Muscle layer of colon (tissue), 2 donors: ENCODE measurements around the gene IL18RAP.

ENCODE experiments used
- H3K27ac ChIP-seq: one replicate; pipeline ENCODE4 v1.7.0; 2013; ENCODE audit warnings: low read depth, mild to moderate bottlenecking, low read length, moderate library complexity
- H3K27me3 ChIP-seq, 2 donors: one replicate each; pipeline ENCODE4 v1.7.0; 2013; ENCODE audit warnings: low read length in 2 of 2, mild to moderate bottlenecking in 2 of 2; ENCODE audit not compliant: insufficient read depth in 2 of 2, control insufficient read depth in 1 of 2
- H3K36me3 ChIP-seq: one replicate; pipeline ENCODE4 v1.7.0; 2013; ENCODE audit warnings: mild to moderate bottlenecking, low read length; ENCODE audit not compliant: insufficient read depth
- H3K4me1 ChIP-seq: one replicate; pipeline ENCODE4 v1.7.0; 2013; ENCODE audit warnings: mild to moderate bottlenecking, low read length; ENCODE audit not compliant: insufficient read depth
- H3K4me3 ChIP-seq, 2 donors: one replicate each; pipeline ENCODE4 v1.7.0; 2013; ENCODE audit warnings: low read length in 2 of 2, low read depth in 1 of 2, mild to moderate bottlenecking in 1 of 2, moderate library complexity in 1 of 2
- H3K9ac ChIP-seq: one replicate; pipeline ENCODE4 v1.7.0; 2013; ENCODE audit warnings: low read length
- H3K9me3 ChIP-seq: one replicate; pipeline ENCODE4 v1.7.0; 2013; ENCODE audit warnings: mild to moderate bottlenecking, low read length
- donor health status: abdominal sarcoma.
- donor health status: Adenocarcinoma of cecum.

IL18RAP gene

DNA sequence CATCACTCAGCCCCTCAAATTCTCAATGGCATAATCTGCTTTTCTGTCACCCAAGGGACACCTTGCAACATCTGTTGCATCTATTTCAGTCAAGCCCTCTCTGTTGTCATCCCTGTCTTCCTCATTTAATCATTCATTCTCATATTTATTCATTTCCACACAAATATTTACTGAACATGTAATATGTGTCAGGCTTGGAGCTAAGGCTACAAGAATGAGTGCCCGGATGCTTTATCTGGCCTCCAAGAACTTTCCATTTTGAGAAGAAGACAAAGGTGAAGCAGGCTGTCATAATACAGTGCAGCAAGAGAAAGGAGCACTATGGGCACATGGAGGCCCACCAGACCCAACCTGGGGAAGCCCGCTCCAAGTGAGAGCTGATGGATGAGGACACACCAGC, 15.6 kb downstream of the IL18RAP start:
- Histone ChIP-seq H3K36me3 (no peaks in the 10 kb centered on the region), H3K27ac (no peak overlapping the region), H3K4me3 (no peak overlapping the region), H3K4me1 (no peaks in the 10 kb centered on the region), H3K27me3 (no peaks in the 10 kb centered on the region), H3K9me3 (no peaks in the 10 kb centered on the region), H3K9ac (no peak overlapping the region)

DNA sequence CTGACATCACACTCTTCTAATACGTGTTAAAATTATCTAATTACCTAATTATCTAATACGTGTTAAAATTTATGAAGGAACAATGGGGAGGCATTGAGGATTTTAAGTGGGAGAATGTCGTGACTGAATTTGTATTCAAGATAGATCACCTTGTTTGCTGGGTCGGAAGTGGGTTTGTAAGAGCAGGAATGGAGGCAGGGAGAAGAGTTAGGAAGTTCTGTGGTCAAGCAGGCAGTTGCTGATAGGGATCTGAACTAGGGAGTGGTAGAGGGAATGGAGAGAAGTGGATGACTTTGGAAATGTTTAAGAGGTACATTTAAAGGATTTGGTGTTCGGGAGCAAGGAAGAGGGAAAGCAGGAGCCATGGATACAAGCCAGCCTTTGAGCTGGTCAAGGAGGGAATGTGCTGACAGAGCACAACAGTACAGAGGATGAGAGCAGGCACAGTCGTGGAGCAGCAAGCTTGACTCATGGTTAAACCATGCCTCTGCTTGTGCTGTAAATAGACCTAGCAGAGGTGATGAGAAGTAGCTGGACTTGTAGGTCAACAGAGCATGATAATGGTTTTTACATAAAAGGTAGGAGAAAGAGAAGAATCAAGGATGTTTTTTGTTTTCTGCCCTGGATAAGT, 16.2 kb downstream of the IL18RAP start:
- Histone ChIP-seq H3K9ac (no peak overlapping the region), H3K27me3 (no peaks in the 10 kb centered on the region), H3K4me3 (no peak overlapping the region), H3K4me1 (no peaks in the 10 kb centered on the region), H3K36me3 (no peaks in the 10 kb centered on the region), H3K27ac (no peak overlapping the region), H3K9me3 (no peaks in the 10 kb centered on the region)

DNA sequence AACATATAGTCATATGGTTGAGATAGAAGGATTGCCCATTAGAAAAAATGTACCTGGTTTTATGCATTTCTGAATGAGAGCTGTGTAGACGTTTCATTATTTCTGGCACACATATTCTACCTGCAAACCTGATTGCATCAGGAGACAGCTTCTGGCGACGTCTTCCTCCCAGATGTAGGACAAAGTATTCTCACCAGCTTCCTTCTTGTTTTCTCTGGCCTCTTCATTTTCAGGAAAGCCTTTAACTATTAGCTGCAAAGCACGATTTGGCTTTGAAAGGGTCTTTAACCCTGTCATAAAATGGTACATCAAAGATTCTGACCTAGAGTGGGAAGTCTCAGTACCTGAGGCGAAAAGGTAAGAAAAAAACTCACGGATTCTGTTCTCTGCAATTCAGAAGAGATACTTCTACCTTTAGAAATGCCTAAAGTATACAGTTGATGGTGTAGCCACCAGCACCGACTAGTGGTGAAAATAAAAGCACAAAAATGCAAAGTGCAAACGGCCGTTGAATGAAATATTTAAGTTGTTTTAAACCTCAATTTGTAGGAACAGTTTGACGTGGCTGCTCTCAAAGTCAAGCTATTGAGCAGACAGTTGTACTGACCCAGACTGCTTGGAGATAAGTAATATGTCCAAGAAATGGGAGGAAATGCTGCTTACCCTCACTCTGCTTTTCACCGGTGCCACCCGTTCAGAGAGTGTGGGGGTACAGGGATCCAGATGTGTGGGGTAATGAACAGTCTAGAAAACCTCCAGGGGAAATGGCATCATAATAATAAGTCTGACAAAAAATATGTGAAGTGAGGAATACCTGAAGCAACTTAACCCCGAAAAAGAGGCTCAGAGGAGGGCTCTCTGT, 20.2 kb downstream of the IL18RAP start:
- no peak overlapping the region for H3K4me3 ChIP-seq
- no peak overlapping the region for H3K27ac ChIP-seq
- H3K36me3 ChIP-seq = no peaks in the 10 kb centered on the region
- no peaks in the 10 kb centered on the region for H3K9me3 ChIP-seq
- H3K4me1 ChIP-seq = no peaks in the 10 kb centered on the region
- no peaks in the 10 kb centered on the region for H3K27me3 ChIP-seq
- H3K9ac ChIP-seq = no peak overlapping the region

DNA sequence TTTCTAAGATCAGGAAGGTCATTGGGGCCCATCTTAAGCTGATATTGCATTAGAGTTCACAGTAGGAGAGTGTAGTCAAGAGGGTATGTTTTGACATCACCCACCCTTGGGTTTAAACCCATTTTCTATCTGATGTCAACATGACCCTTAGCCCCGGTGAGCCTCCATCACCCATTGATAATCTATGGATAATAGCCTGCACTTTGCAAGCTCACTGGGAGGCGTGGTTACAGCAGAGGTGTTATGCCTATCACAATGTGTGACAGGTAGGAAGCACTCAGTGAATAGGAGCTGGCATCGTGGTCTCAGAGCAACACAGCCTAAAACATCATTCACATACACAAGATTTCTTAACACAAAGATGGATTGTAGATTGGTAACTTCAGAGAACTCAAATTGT, 21.3 kb downstream of the IL18RAP start:
- H3K9me3 ChIP-seq = no peaks in the 10 kb centered on the region
- H3K36me3 ChIP-seq = no peaks in the 10 kb centered on the region
- no peak overlapping the region for H3K4me3 ChIP-seq
- H3K27ac ChIP-seq = no peak overlapping the region
- H3K9ac ChIP-seq = no peak overlapping the region
- no peaks in the 10 kb centered on the region for H3K4me1 ChIP-seq
- no peaks in the 10 kb centered on the region for H3K27me3 ChIP-seq

DNA sequence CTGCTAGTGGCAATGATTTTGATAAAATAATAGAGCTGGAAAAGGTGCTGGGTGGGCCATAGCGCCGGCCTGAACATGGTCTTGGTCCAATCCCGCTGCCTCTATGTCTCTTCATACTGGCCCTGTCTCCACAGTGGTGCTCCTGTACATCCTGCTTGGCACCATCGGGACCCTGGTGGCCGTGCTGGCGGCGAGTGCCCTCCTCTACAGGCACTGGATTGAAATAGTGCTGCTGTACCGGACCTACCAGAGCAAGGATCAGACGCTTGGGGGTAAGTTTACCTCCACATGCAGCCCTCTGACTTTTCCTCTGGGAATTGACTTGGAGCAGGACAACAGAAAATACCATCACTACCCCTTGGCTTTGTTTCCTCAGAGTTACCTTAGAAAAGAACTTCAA, 24.0 kb downstream of the IL18RAP start:
- no peak overlapping the region for H3K27ac ChIP-seq
- no peaks in the 10 kb centered on the region for H3K27me3 ChIP-seq
- H3K4me1 ChIP-seq = no peaks in the 10 kb centered on the region
- H3K9me3 ChIP-seq = no peaks in the 10 kb centered on the region
- no peak overlapping the region for H3K4me3 ChIP-seq
- no peaks in the 10 kb centered on the region for H3K36me3 ChIP-seq
- no peak overlapping the region for H3K9ac ChIP-seq

DNA sequence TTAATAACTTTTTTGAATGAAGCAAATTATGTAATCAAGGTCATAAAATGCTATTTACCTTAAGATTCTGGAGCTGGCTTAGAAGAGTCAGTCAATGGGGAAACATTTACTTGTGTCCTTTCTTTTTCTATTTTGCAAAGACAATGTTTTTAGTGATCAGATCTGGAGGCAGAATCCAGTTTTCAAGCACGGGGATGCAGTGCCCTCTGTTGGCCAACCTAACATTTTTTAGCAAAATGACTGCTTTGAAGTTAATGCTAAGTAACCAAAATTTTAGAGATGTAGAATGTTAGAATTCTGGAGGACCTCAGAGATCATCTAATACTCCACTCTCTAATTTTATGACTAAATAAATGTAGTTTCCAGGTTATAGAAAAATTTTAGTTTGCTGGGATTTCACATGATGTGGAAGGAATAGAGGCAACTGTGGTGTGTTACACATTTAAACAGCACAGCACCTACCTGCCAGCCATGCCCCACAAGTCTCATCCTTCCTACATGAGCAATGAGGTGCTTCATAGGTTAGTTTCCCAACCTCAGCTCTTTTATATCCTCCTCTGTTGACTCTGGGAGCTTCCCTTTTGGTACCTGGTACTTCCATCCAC, 26.5 kb downstream of the IL18RAP start:
- Histone ChIP-seq H3K36me3 (no peaks in the 10 kb centered on the region), H3K9me3 (no peaks in the 10 kb centered on the region), H3K4me1 (no peaks in the 10 kb centered on the region), H3K9ac (no peak overlapping the region), H3K4me3 (no peak overlapping the region), H3K27me3 (no peaks in the 10 kb centered on the region), H3K27ac (no peak overlapping the region)

DNA sequence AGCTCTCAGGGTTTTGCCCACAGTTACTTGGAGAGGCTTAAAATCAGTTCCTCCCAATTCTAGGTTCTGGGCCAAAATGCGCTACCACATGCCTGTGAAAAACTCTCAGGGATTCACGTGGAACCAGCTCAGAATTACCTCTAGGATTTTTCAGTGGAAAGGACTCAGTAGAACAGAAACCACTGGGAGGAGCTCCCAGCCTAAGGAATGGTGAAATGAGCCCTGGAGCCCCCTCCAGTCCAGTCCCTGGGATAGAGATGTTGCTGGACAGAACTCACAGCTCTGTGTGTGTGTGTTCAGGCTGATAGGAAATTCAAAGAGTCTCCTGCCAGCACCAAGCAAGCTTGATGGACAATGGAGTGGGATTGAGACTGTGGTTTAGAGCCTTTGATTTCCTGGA, 29.0 kb downstream of the IL18RAP start:
- Histone ChIP-seq H3K4me3 (no peak overlapping the region), H3K9ac (no peak overlapping the region), H3K27ac (no peak overlapping the region), H3K27me3 (no peaks in the 10 kb centered on the region), H3K9me3 (no peaks in the 10 kb centered on the region), H3K36me3 (no peaks in the 10 kb centered on the region), H3K4me1 (no peaks in the 10 kb centered on the region)

DNA sequence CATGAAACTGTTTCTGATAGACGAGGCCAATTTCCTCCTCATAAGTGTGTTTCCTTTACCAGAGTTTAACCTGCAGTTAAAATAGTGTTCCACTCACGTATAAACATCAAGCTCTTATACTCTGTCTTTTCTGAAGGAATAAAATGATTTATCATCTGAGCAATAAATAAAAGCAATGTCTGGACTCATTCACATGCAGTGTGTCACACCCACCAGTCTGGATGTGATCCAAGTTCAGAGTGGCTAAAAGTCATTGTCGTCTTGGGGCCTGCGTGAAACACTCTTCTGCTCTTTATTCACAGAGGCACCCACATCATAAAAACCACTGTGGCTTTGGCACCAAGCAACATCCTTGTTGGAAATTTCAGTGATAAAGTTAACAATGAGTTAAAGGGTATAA, 30.5 kb downstream of the IL18RAP start:
- H3K4me3 ChIP-seq = no peak overlapping the region
- no peaks in the 10 kb centered on the region for H3K9me3 ChIP-seq
- no peak overlapping the region for H3K27ac ChIP-seq
- no peaks in the 10 kb centered on the region for H3K27me3 ChIP-seq
- H3K4me1 ChIP-seq = no peaks in the 10 kb centered on the region
- no peaks in the 10 kb centered on the region for H3K36me3 ChIP-seq
- H3K9ac ChIP-seq = no peak overlapping the region

DNA sequence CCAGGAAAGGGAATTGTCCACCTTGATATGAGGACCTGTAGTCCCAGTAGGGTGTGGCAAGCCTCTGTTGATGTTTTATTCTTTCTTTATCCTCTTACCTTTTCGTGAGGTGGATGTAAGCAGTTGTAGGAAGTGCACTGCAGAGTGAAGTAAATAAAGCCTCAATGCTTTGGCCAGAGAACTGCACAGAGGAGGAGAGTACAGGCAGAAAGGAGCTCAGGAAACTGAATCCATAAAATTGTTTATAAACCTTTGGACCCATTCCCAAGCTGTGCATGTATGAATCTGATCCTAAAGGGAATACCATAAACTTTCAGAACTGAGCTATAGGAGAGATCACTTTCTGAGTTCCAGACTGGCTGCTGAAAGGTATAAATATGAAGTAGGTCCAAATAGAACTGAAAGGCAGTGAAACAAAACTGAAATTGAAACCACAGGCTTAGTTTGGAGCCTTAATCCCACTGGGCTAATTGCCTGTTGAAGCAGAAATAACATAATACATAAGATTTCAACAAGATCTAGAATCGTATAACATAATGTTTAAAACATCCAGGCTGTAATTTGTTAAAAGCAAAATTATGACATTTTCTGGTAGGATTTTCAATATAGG, 32.2 kb downstream of the IL18RAP start:
- no peak overlapping the region for H3K4me3 ChIP-seq
- no peaks in the 10 kb centered on the region for H3K27me3 ChIP-seq
- no peaks in the 10 kb centered on the region for H3K36me3 ChIP-seq
- H3K4me1 ChIP-seq = no peaks in the 10 kb centered on the region
- no peak overlapping the region for H3K27ac ChIP-seq
- no peak overlapping the region for H3K9ac ChIP-seq
- H3K9me3 ChIP-seq = no peaks in the 10 kb centered on the region

DNA sequence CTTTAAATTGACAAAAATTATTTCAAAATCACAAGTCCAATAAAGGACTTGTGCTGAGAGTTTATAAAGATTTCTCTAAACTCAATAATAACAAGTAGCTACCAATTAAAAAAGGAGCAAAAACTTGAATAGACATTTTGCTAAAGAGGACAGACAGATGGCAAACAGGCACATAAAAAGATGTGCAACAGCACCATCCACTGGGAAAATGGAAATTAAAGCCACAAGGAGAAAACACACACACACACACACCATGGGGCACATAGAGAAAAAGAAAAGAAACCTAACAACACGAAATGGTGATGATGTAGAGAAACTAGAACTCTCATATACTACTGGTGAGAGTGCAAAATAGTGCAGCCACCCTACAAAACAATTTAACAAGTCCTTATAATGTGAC, 37.5 kb downstream of the IL18RAP start:
- Histone ChIP-seq H3K4me3 (no peak overlapping the region), H3K9ac (no peak overlapping the region), H3K4me1 (no peaks in the 10 kb centered on the region), H3K27me3 (no peaks in the 10 kb centered on the region), H3K27ac (no peak overlapping the region), H3K36me3 (no peaks in the 10 kb centered on the region), H3K9me3 (no peaks in the 10 kb centered on the region)

DNA sequence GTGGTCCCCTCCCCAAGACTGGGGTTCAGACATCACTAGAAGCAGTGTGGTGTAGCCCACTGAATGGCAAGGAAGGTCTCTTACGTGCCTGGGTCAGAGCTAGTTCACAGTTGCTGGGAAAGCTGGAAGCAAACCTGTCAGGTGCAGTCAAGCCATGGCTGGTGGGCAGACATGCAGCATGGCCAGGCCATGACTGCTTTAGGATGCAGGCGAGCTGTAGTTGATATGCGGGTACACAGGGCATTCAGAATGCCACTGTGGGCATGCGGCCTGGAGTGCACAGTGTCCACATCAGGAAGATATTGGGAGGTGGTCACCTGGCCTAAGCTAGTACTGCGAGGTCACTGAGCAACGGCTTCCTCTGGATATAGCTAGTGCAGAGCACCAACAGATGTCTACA, 38.2 kb downstream of the IL18RAP start:
- Histone ChIP-seq H3K27me3 (no peaks in the 10 kb centered on the region), H3K9ac (no peak overlapping the region), H3K27ac (no peak overlapping the region), H3K9me3 (no peaks in the 10 kb centered on the region), H3K4me1 (no peaks in the 10 kb centered on the region), H3K36me3 (no peaks in the 10 kb centered on the region), H3K4me3 (no peak overlapping the region)
